Measurements from ENCODE around the gene MEF2A. TPM values are rescaled to one million over a fixed set of nuclear protein-coding genes. Genes with fewer than 3 reads are reported as not detected.
A peak's percentile ranks its signal among the peaks of the same experiment; 100 is the strongest.

Gene MEF2A
- polyA plus RNA-seq, 3 donors: 20.3 to 61.8 (median 33.5) TPM

GRCh38 chr15:99711625-99712024 lies 145.8 kb downstream of the MEF2A start:
- Mint-ChIP-seq H3K4me1 (peaks cover 4% of the 10 kb centered on the region), H3K36me3 (peaks cover 87 to 97% of the 10 kb centered on the region in 2 donors), H3K27ac (peak overlapping the region in 3 of 7 donors; percentile 15 to 63 (median 45)), H3K4me3 (no peak overlapping the region), H3K9me3 (no peaks in the 10 kb centered on the region), H3K27me3 (ENCODE audit: low read depth in 3 of 3) (no peaks in the 10 kb centered on the region)
- no peak overlapping the region for H2AFZ ChIP-seq (ENCODE audit: insufficient read depth, low read depth, low read length, poor library complexity, severe bottlenecking)
- peaks cover 74% of the 10 kb centered on the region for H4K20me1 ChIP-seq (ENCODE audit: insufficient read depth, low read length)
- no peak overlapping the region for H3K4me3 ChIP-seq (replicated peaks in 1 of 3; ENCODE audit: low read depth in 2 of 3, low read length in 3 of 3)
- peaks cover 79 to 99% of the 10 kb centered on the region in 2 donors for H3K36me3 ChIP-seq (replicated peaks in 1 of 2; ENCODE audit: control insufficient read depth in 1 of 2, insufficient read depth in 2 of 2, low read length in 2 of 2)
- no peak for TF ChIP-seq CTCF (IDR thresholded peaks at IDR 0.05)
- H3K79me2 ChIP-seq (ENCODE audit: insufficient read depth, low read length): no peaks in the 10 kb centered on the region
- DNase-seq: no peak
- 98% methylated on average over 5 of the region's 5 CpGs for WGBS (ENCODE audit: insufficient coverage)
- H3K27me3 ChIP-seq (ENCODE audit: control insufficient read depth in 2 of 2, insufficient read depth in 2 of 2, low read length in 2 of 2): no peaks in the 10 kb centered on the region
- H3K4me2 ChIP-seq (replicated peaks; ENCODE audit: extremely low read depth, low read length, poor library complexity, severe bottlenecking): no peak overlapping the region
- intact Hi-C loops (cut with micrococcal nuclease): no loop called here
- no peaks in the 10 kb centered on the region for H3K4me1 ChIP-seq (ENCODE audit: control insufficient read depth in 1 of 2, insufficient read depth in 2 of 2, low read length in 2 of 2)
- no peak overlapping the region for H3K27ac ChIP-seq (ENCODE audit: low read depth in 1 of 2, low read length in 2 of 2)
- H3K9ac ChIP-seq (ENCODE audit: insufficient read depth, low read length, poor library complexity, severe bottlenecking): no peak overlapping the region
- no peaks in the 10 kb centered on the region for H3K9me3 ChIP-seq (replicated peaks in 1 of 2; ENCODE audit: control insufficient read depth in 1 of 2, insufficient read depth in 1 of 2, low read length in 2 of 2)

- H3K9me3 Mint-ChIP-seq: no peaks in the 10 kb centered on the region
- 96% methylated on average over 11 of the region's 18 CpGs for WGBS (ENCODE audit: insufficient coverage)
- Histone ChIP-seq H3K4me2 (replicated peaks; ENCODE audit: extremely low read depth, low read length, poor library complexity, severe bottlenecking) (no peak overlapping the region), H3K27me3 (ENCODE audit: control insufficient read depth in 2 of 2, insufficient read depth in 2 of 2, low read length in 2 of 2) (no peaks in the 10 kb centered on the region), H3K79me2 (ENCODE audit: insufficient read depth, low read length) (no peaks in the 10 kb centered on the region), H3K36me3 (replicated peaks in 1 of 2; ENCODE audit: control insufficient read depth in 1 of 2, insufficient read depth in 2 of 2, low read length in 2 of 2) (peaks cover 78 to 99% of the 10 kb centered on the region in 2 donors), H3K9ac (ENCODE audit: insufficient read depth, low read length, poor library complexity, severe bottlenecking) (no peak overlapping the region), H2AFZ (ENCODE audit: insufficient read depth, low read depth, low read length, poor library complexity, severe bottlenecking) (no peak overlapping the region), H3K27ac (ENCODE audit: low read depth in 1 of 2, low read length in 2 of 2) (no peak overlapping the region), H3K4me1 (ENCODE audit: control insufficient read depth in 1 of 2, insufficient read depth in 2 of 2, low read length in 2 of 2) (no peaks in the 10 kb centered on the region), H4K20me1 (ENCODE audit: insufficient read depth, low read length) (peaks cover 70% of the 10 kb centered on the region), H3K9me3 (replicated peaks in 1 of 2; ENCODE audit: control insufficient read depth in 1 of 2, insufficient read depth in 1 of 2, low read length in 2 of 2) (no peaks in the 10 kb centered on the region), H3K4me3 (replicated peaks in 1 of 3; ENCODE audit: low read depth in 2 of 3, low read length in 3 of 3) (no peak overlapping the region)
- peak overlapping the region in 2 of 7 donors; percentile 26 to 45 for H3K27ac Mint-ChIP-seq
- H3K36me3 Mint-ChIP-seq: peaks cover 87 to 96% of the 10 kb centered on the region in 2 donors
- DNase-seq: no peak
- intact Hi-C loops (cut with micrococcal nuclease): no loop called here
- no peaks in the 10 kb centered on the region for H3K27me3 Mint-ChIP-seq (ENCODE audit: low read depth in 3 of 3)
- no peak for TF ChIP-seq CTCF (IDR thresholded peaks at IDR 0.05)
- H3K4me3 Mint-ChIP-seq: no peak overlapping the region
- peaks cover 4% of the 10 kb centered on the region for H3K4me1 Mint-ChIP-seq
Observed at GRCh38 chr15:99712415-99712814, 146.6 kb downstream of the MEF2A start.
